ENCODE data around the gene GPR89B.
"Not testable (repeated sequence)": the region's sequence is repeated elsewhere in the genome, so short reads cannot be mapped to it uniquely, and the experiment has no call there.

GPR89B gene

DNA sequence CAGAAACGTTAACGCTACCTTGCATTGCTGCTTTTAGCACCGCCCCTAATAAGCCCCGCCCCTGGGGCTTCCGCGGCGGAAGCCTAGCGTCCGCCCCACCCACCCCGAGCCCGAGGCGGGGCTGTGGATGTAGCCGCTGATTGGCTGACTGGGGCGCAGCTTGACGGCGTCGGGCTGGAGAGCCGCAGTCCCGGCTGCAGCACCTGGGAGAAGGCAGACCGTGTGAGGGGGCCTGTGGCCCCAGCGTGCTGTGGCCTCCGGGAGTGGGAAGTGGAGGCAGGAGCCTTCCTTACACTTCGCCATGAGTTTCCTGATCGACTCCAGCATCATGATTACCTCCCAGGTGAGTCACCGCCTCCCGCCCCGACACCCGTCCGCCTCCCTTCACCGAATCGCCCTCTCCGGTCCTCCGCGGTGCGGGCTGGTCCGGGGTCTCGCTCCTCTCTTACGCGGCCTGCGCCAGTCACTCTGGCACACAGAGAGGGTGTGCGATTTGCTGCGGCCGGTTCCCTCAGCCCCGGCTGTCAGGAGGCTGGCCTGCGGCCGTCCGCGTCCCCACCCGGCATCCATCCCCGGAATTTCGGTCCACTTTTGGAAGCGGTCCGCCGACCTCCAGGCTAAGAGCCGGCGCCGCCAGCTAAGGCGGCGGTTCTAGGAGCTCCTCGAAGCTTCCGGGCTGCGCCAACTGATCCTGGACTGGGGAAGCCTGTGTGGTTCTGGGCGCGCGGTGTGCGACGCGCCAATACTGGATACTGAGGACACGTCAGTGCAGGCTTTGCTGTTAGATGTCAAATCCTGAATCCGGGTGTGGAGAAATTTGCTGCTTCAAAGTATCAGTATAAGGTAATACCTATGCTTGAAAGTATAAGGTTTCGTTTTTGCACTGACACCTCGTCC is at the start of gene GPR89B:
GPR89B (plus strand) TSS at position 185 of the 897 bp plus-strand sequence; CDS start at position 302, 117 bp downstream.
- H3K4me3 ChIP-seq (ENCODE audit: low read depth, low read length): peak within 1 kb of the TSS; percentile 93
- H3K27me3 ChIP-seq (ENCODE audit: insufficient read depth, low read length); H3K4me1 ChIP-seq (ENCODE audit: control insufficient read depth, insufficient read depth, low read length, unreplicated experiment); H3K27ac ChIP-seq (ENCODE audit: low read depth, low read length); H3K36me3 ChIP-seq (ENCODE audit: insufficient read depth, low read length); H3K79me2 ChIP-seq (ENCODE audit: control insufficient read depth, insufficient read depth, low read length, unreplicated experiment): not testable (repeated sequence)
- H2AFZ ChIP-seq (ENCODE audit: low read length, unreplicated experiment): peak within 1 kb of the TSS; percentile 2

DNA sequence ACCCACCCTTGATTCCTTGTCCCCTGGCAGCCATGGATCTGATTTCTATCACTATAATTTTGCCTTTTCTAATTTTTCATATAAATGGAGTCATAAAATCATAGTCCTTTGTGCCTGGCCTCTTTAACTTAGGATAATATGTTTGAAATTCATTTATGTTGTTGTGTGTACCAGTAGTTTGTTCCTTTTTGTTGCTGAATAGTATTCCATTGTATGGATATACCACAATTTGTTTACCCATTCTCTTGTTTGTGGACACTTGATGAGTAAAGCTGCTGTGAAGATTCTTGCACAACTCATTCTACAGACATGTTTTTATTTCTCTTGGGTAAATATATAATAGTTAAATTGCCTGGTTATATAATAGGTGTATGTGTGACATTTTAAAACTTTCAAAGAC is 48.3 kb upstream of the GPR89B start:
- Histone ChIP-seq H3K36me3 (ENCODE audit: insufficient read depth, low read length) (no peaks in the 10 kb centered on the region), H3K4me3 (ENCODE audit: low read depth, low read length) (no peak overlapping the region), H3K4me1 (ENCODE audit: control insufficient read depth, insufficient read depth, low read length, unreplicated experiment) (no peaks in the 10 kb centered on the region), H3K27ac (ENCODE audit: low read depth, low read length) (no peak overlapping the region), H3K79me2 (ENCODE audit: control insufficient read depth, insufficient read depth, low read length, unreplicated experiment) (no peaks in the 10 kb centered on the region), H2AFZ (ENCODE audit: low read length, unreplicated experiment) (no peak overlapping the region), H3K27me3 (ENCODE audit: insufficient read depth, low read length) (peaks cover 23% of the 10 kb centered on the region)

DNA sequence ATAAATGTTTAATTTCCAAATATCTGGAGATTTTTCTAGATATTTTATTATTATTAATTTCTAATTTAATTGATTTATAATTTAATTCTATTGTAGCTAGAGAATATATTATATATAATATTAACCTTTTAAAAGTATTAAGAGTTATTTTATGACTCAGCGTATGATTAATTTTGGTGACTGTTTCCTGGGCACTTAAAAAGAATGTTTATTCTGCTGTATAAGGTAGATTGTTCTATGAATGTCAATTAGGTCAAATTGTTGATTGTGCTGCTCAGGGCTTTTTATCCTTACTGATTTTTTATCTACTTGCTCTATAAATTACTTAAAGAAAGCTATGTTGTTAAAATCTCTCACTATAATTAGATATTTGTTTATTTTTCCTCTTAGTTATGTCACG is 45.7 kb upstream of the GPR89B start:
- no peak overlapping the region for H3K4me3 ChIP-seq (ENCODE audit: low read depth, low read length)
- H3K36me3 ChIP-seq (ENCODE audit: insufficient read depth, low read length): no peaks in the 10 kb centered on the region
- H3K4me1 ChIP-seq (ENCODE audit: control insufficient read depth, insufficient read depth, low read length, unreplicated experiment): no peaks in the 10 kb centered on the region
- no peak overlapping the region for H3K27ac ChIP-seq (ENCODE audit: low read depth, low read length)
- no peak overlapping the region for H2AFZ ChIP-seq (ENCODE audit: low read length, unreplicated experiment)
- no peaks in the 10 kb centered on the region for H3K79me2 ChIP-seq (ENCODE audit: control insufficient read depth, insufficient read depth, low read length, unreplicated experiment)
- peaks cover 17% of the 10 kb centered on the region; the same call in 1 of the 2 replicates for H3K27me3 ChIP-seq (ENCODE audit: insufficient read depth, low read length)

DNA sequence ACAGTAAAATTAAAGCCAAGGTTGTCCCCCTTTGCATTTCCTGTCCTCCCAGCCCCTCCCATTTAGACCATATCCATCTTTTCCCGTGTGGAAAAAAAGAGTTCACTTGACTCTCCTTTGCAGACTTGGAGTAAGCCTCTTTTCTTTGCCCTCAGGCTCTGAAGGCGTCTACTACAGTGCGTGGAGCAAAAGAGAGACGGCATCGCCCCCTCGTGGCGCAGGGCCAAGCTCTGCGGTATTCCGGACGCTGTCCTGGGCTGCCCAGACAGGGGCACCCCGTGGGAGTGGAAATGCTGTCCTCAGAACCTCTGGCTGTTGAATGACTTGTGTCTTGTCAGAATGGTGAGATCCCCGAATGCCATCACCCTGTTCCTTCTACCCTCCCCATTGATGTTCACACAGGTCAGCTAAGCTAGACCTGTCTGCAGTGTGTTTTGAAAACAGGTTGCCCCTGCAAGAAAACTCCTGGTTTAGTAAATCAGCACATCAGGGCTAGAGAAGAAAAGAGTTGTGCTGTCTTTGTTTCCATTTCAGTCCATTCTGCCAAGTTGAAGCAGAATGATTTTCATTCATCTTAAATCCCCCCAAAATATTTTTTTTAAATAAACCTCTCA is 37.9 kb upstream of the GPR89B start:
- Histone ChIP-seq H3K4me1 (ENCODE audit: control insufficient read depth, insufficient read depth, low read length, unreplicated experiment) (no peaks in the 10 kb centered on the region), H3K36me3 (ENCODE audit: insufficient read depth, low read length) (no peaks in the 10 kb centered on the region), H3K27ac (ENCODE audit: low read depth, low read length) (no peak overlapping the region), H3K4me3 (ENCODE audit: low read depth, low read length) (no peak overlapping the region), H3K79me2 (ENCODE audit: control insufficient read depth, insufficient read depth, low read length, unreplicated experiment) (no peaks in the 10 kb centered on the region), H2AFZ (ENCODE audit: low read length, unreplicated experiment) (no peak overlapping the region), H3K27me3 (ENCODE audit: insufficient read depth, low read length) (0 out of 2 replicates have a peak, but pooled peaks cover 3% of the 10 kb centered on the region)

DNA sequence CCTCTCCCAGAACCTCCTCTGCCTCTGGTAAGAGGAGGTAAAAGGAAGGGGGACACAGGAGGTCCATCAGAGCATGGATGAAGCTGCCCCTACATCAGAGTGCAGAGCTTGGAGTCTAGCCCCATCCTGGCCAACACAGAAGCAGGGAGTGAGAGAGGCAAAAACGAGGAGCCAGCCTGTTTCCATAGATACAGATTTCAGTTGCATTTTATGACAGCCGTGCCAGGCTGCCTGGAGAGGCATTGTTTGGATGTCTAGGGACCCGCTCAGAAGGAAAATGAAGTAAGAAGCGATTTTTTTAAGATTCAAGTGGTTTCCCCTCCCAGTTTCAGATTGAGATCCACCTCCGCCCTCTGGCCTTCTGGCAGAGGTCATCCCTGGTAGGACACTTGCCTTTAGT is 37.1 kb upstream of the GPR89B start:
- no peaks in the 10 kb centered on the region for H3K27me3 ChIP-seq (ENCODE audit: insufficient read depth, low read length)

DNA sequence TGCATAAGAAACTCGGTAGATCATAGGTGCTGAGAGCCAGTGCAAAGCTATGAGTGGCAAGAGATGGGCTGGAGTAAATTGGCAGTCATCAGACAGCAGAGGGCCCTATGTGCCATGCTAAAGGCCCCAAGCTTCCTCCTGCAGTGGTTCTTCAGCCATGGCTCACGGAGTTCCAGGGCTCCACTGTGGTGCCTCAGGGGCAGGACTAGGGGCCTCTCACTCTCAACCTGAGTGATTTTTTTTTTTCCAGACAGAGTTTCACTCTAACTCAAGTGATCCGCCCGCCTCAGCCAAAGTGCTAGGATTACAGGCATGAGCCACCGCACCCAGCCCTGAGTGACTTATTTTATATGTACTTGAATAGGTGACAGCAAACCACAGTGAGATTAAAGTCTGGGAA is 36.0 kb upstream of the GPR89B start:
- no peaks in the 10 kb centered on the region for H3K27me3 ChIP-seq (ENCODE audit: insufficient read depth, low read length)

More for the DNA sequence above, 37.1 kb upstream of the GPR89B start:
- H3K4me1 ChIP-seq (ENCODE audit: control insufficient read depth, insufficient read depth, low read length, unreplicated experiment): no peaks in the 10 kb centered on the region
- H3K79me2 ChIP-seq (ENCODE audit: control insufficient read depth, insufficient read depth, low read length, unreplicated experiment): no peaks in the 10 kb centered on the region
- H3K36me3 ChIP-seq (ENCODE audit: insufficient read depth, low read length): no peaks in the 10 kb centered on the region
- H3K4me3 ChIP-seq (ENCODE audit: low read depth, low read length): no peak overlapping the region
- no peak overlapping the region for H3K27ac ChIP-seq (ENCODE audit: low read depth, low read length)
- no peak overlapping the region for H2AFZ ChIP-seq (ENCODE audit: low read length, unreplicated experiment)

DNA sequence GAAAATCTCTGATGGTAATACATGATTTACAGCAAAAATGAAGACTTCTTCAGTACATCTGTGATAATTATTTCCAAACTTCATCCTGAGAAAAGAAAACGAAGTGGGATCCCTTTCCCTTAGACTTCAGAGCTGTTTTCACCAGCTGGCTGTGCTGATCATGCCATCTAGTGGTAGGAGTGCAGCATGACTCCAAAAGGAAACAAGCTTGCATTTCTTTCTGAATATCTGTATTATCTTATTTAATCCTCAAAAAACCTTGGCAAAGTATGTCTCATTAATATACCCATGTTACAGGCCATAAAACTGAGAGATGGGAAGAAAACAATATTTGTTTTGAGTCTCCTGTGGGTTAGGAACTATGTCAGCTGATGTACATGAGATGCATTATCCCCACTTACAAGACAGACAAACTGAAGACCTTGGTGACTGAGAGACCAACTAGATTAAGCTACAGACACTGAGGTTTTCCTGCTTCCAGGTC is 35.4 kb upstream of the GPR89B start:
- Histone ChIP-seq H2AFZ (ENCODE audit: low read length, unreplicated experiment) (no peak overlapping the region), H3K4me3 (ENCODE audit: low read depth, low read length) (no peak overlapping the region), H3K79me2 (ENCODE audit: control insufficient read depth, insufficient read depth, low read length, unreplicated experiment) (no peaks in the 10 kb centered on the region), H3K27me3 (ENCODE audit: insufficient read depth, low read length) (no peaks in the 10 kb centered on the region), H3K36me3 (ENCODE audit: insufficient read depth, low read length) (no peaks in the 10 kb centered on the region), H3K27ac (ENCODE audit: low read depth, low read length) (no peak overlapping the region), H3K4me1 (ENCODE audit: control insufficient read depth, insufficient read depth, low read length, unreplicated experiment) (no peaks in the 10 kb centered on the region)

More for the DNA sequence above, 36.0 kb upstream of the GPR89B start:
- Histone ChIP-seq H3K4me3 (ENCODE audit: low read depth, low read length) (no peak overlapping the region), H3K27ac (ENCODE audit: low read depth, low read length) (no peak overlapping the region), H3K4me1 (ENCODE audit: control insufficient read depth, insufficient read depth, low read length, unreplicated experiment) (no peaks in the 10 kb centered on the region), H3K36me3 (ENCODE audit: insufficient read depth, low read length) (no peaks in the 10 kb centered on the region), H2AFZ (ENCODE audit: low read length, unreplicated experiment) (no peak overlapping the region), H3K79me2 (ENCODE audit: control insufficient read depth, insufficient read depth, low read length, unreplicated experiment) (no peaks in the 10 kb centered on the region)

DNA sequence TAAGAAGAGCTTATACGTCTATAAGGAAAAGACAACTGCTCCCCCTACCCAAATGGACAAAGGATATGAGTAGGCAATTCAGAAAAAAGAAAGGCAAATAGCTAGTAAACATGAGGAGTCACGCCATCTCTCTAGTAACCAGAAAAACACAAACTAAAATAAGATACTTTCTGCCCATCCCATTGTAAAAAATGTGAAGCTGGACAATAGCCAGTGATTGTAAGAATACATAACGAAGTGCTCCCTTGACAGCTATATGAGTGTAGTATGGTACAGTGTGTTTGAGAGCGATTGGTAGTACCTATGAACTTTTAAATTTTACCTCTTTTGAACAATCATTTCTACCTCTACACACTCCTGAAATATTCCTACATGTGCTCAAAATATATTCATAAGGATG is 33.1 kb upstream of the GPR89B start:
- Histone ChIP-seq H3K79me2 (ENCODE audit: control insufficient read depth, insufficient read depth, low read length, unreplicated experiment) (no peaks in the 10 kb centered on the region), H3K4me3 (ENCODE audit: low read depth, low read length) (no peak overlapping the region), H3K36me3 (ENCODE audit: insufficient read depth, low read length) (no peaks in the 10 kb centered on the region), H3K27ac (ENCODE audit: low read depth, low read length) (no peak overlapping the region), H3K27me3 (ENCODE audit: insufficient read depth, low read length) (peaks cover 21% of the 10 kb centered on the region), H2AFZ (ENCODE audit: low read length, unreplicated experiment) (no peak overlapping the region), H3K4me1 (ENCODE audit: control insufficient read depth, insufficient read depth, low read length, unreplicated experiment) (no peaks in the 10 kb centered on the region)

DNA sequence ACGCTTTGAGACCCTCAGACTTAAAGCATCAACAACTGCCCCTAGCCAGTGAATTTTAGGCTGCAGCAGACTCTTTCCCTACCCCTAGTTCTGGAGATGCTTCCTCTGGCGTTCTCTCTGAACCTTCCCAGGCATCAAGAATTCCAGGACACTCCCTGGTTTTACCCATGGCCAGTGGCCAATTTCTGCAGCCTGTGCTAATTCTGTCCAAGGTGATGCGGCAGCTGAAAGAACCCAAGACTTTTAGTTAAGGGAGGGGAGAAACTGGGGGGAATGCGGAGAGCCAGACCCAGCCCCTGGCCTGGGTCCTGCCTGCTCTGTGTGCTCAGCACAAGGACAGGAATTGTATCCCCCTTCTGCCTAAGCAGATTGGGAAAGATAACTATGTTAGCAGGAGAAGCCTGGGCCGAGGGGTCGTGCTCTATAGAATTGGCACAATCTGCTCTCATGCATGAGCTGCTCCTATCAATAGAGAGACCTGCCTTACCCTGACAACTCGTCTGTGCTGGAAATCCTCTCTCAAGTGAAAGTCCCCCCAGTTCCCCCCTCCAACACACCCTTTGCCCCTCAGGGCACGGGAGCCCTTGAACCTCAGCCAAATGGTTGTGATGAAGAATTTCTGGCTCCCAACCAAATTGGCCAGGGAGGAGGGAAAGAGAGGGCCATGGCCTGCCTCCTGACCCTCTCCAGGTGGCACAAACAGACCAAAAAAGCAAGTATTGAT is 31.0 kb upstream of the GPR89B start:
- Histone ChIP-seq H2AFZ (ENCODE audit: low read length, unreplicated experiment) (no peak overlapping the region), H3K27ac (ENCODE audit: low read depth, low read length) (no peak overlapping the region), H3K4me3 (ENCODE audit: low read depth, low read length) (no peak overlapping the region), H3K4me1 (ENCODE audit: control insufficient read depth, insufficient read depth, low read length, unreplicated experiment) (no peaks in the 10 kb centered on the region), H3K27me3 (ENCODE audit: insufficient read depth, low read length) (peaks cover 33% of the 10 kb centered on the region), H3K79me2 (ENCODE audit: control insufficient read depth, insufficient read depth, low read length, unreplicated experiment) (no peaks in the 10 kb centered on the region), H3K36me3 (ENCODE audit: insufficient read depth, low read length) (no peaks in the 10 kb centered on the region)

DNA sequence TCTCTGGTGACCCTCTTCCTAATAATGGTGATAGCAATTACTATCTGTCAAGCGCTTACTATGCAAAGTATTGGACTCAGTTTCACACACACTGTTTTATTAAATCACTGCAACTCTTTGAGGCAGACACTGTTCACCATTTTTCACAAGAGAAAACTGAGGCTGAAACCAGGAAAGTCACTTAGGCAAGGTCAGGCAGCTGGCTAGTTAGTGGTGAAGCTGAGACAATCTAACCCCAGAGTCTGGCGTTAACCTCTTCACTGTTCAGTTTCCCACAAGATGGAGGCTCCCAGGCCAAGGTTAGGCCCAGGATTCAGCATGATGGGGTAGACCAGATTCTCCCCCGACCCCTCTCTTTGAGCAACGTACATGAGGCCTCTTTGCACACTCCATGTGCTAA is 30.4 kb upstream of the GPR89B start:
- no peaks in the 10 kb centered on the region for H3K36me3 ChIP-seq (ENCODE audit: insufficient read depth, low read length)
- no peaks in the 10 kb centered on the region for H3K79me2 ChIP-seq (ENCODE audit: control insufficient read depth, insufficient read depth, low read length, unreplicated experiment)
- no peak overlapping the region for H3K27ac ChIP-seq (ENCODE audit: low read depth, low read length)
- no peaks in the 10 kb centered on the region for H3K4me1 ChIP-seq (ENCODE audit: control insufficient read depth, insufficient read depth, low read length, unreplicated experiment)
- H3K4me3 ChIP-seq (ENCODE audit: low read depth, low read length): no peak overlapping the region
- H2AFZ ChIP-seq (ENCODE audit: low read length, unreplicated experiment): no peak overlapping the region
- peaks cover 33% of the 10 kb centered on the region for H3K27me3 ChIP-seq (ENCODE audit: insufficient read depth, low read length)
